HEK293 (cell line): ENCODE measurements around the gene HNRNPH1.

Experiments
- CTCF ChIP-seq: fragments of 450-650 bp; formaldehyde crosslinking; IDR thresholded peaks from 2 replicates; pipeline ENCODE4 v1.5.1; 2016; ENCODE audit warnings: missing biosample characterization, missing genetic modification characterization
- MEIS1 ChIP-seq: sonication (generic); formaldehyde crosslinking; IDR thresholded peaks from 2 replicates; pipeline ENCODE4 v1.8.1; 2022; ENCODE audit warnings: missing genetic modification reagents, mild to moderate bottlenecking, borderline replicate concordance
- ZBTB1 ChIP-seq: fragments of 450-650 bp; formaldehyde crosslinking; IDR thresholded peaks from 2 replicates; pipeline ENCODE4 v1.5.1; 2016; ENCODE audit warnings: missing biosample characterization, missing genetic modification characterization
- ZFP37 ChIP-seq: fragments of 450-650 bp; formaldehyde crosslinking; IDR thresholded peaks from 2 replicates; pipeline ENCODE4 v1.5.1; 2016; ENCODE audit warnings: missing biosample characterization, missing genetic modification characterization
- ZNF23 ChIP-seq: fragments of 450-650 bp; formaldehyde crosslinking; IDR thresholded peaks from 2 replicates; pipeline ENCODE4 v1.5.1; 2016; ENCODE audit warnings: missing biosample characterization, missing genetic modification characterization, borderline replicate concordance
- ZNF274 ChIP-seq, 2 experiments: fragments of 200-500 bp in 1 of 2; fragments of 450-650 bp in 1 of 2; sonication (Bioruptor generic) in 1 of 2; formaldehyde crosslinking in 1 of 2; IDR thresholded peaks; 2 replicates each; pipeline versions ENCODE4 v1.5.1 to v1.6.1; 2014 to 2016; ENCODE audit warnings: borderline replicate concordance in 1 of 2, inconsistent platforms in 1 of 2, low read length in 1 of 2, missing biosample characterization in 1 of 2, missing genetic modification characterization in 1 of 2
- ZNF324 ChIP-seq: fragments of 450-650 bp; formaldehyde crosslinking; IDR thresholded peaks from 2 replicates; pipeline ENCODE4 v1.5.1; 2016; ENCODE audit warnings: missing biosample characterization, missing genetic modification characterization
- ZNF335 ChIP-seq: fragments of 450-650 bp; formaldehyde crosslinking; conservative IDR thresholded peaks from 2 replicates; pipeline ENCODE4 v1.5.1; 2016; ENCODE audit warnings: missing biosample characterization, missing genetic modification characterization
- ZNF510 ChIP-seq: fragments of 450-650 bp; formaldehyde crosslinking; IDR thresholded peaks from 2 replicates; pipeline ENCODE4 v1.5.1; 2018; ENCODE audit warnings: mild to moderate bottlenecking, missing genetic modification characterization, missing biosample characterization; ENCODE audit not compliant: insufficient replicate concordance
- ZNF513 ChIP-seq: fragments of 450-650 bp; IDR thresholded peaks from 2 replicates; pipeline ENCODE4 v1.5.1; 2018; ENCODE audit warnings: missing biosample characterization, missing genetic modification characterization
- ZNF585B ChIP-seq: fragments of 450-650 bp; formaldehyde crosslinking; IDR thresholded peaks from 2 replicates; pipeline ENCODE4 v1.5.1; 2016; ENCODE audit warnings: missing biosample characterization, missing genetic modification characterization
- ZNF843 ChIP-seq: fragments of 450-650 bp; formaldehyde crosslinking; IDR thresholded peaks from 2 replicates; pipeline ENCODE4 v1.5.1; 2016; ENCODE audit warnings: missing biosample characterization, missing genetic modification characterization

GRCh38 chr5:179599566-179599965, 23.9 kb downstream of the HNRNPH1 start:
- TF ChIP-seq ZNF585B (tag by site-specific recombination) (no peak), CTCF (tag by site-specific recombination) (no peak), ZNF513 (tag by site-specific recombination) (no peak), ZNF335 (tag by site-specific recombination) (no peak), ZNF274 (IDR thresholded peaks at IDR 0.05; ENCODE audit: low read length) (no peak), ZNF274 (tag by site-specific recombination; IDR thresholded peaks at IDR 0.05; ENCODE audit: borderline replicate concordance) (no peak), ZBTB1 (no peak), ZFP37 (no peak), ZNF324 (no peak), ZNF843 (tag by site-specific recombination) (no peak), ZNF23 (tag by site-specific recombination) (no peak), ZNF510 (no peak), MEIS1 (no peak)
